ENCODE data around the gene KIFC1.

KIFC1 gene

GRCh38 chr6:33433544-33434191, 42.0 kb downstream of the KIFC1 start:
- DNase-seq (ENCODE audit: low read depth), result no peak
- TF ChIP-seq CTCF (IDR thresholded peaks at IDR 0.05; ENCODE audit: insufficient read depth, low read depth, low read length, missing control alignments), result no peak

GRCh38 chr6:33434961-33435360, 43.3 kb downstream of the KIFC1 start:
- no peak for TF ChIP-seq CTCF (IDR thresholded peaks at IDR 0.05; ENCODE audit: insufficient read depth, low read depth, low read length, missing control alignments)
- no peak for DNase-seq (ENCODE audit: low read depth)
- no peak overlapping the region for H3K4me3 ChIP-seq (ENCODE audit: low read depth, low read length)

More at GRCh38 chr6:33433544-33434191, 42.0 kb downstream of the KIFC1 start:
- no peak overlapping the region for H3K4me3 ChIP-seq (ENCODE audit: low read depth, low read length)

DNA sequence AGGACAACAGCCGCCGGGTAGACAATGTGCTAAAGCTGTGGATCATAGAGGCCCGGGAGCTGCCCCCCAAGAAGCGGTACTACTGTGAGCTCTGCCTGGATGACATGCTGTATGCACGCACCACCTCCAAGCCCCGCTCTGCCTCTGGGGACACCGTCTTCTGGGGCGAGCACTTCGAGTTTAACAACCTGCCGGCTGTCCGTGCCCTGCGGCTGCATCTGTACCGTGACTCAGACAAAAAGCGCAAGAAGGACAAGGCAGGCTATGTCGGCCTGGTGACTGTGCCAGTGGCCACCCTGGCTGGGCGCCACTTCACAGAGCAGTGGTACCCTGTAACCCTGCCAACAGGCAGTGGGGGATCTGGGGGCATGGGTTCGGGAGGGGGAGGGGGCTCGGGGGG, 46.0 kb downstream of the KIFC1 start:
- TF ChIP-seq CTCF (IDR thresholded peaks at IDR 0.05; ENCODE audit: insufficient read depth, low read depth, low read length, missing control alignments), result no peak
- DNase-seq (ENCODE audit: low read depth), result no peak
- H3K4me3 ChIP-seq (ENCODE audit: low read depth, low read length), result no peak overlapping the region

- TF ChIP-seq CTCF (IDR thresholded peaks at IDR 0.05; ENCODE audit: insufficient read depth, low read depth, low read length, missing control alignments), result no peak
- no peak overlapping the region for H3K4me3 ChIP-seq (ENCODE audit: low read depth, low read length)
- no peak for DNase-seq (ENCODE audit: low read depth)
Measured at GRCh38 chr6:33438978-33439594, 47.5 kb downstream of the KIFC1 start.

DNA sequence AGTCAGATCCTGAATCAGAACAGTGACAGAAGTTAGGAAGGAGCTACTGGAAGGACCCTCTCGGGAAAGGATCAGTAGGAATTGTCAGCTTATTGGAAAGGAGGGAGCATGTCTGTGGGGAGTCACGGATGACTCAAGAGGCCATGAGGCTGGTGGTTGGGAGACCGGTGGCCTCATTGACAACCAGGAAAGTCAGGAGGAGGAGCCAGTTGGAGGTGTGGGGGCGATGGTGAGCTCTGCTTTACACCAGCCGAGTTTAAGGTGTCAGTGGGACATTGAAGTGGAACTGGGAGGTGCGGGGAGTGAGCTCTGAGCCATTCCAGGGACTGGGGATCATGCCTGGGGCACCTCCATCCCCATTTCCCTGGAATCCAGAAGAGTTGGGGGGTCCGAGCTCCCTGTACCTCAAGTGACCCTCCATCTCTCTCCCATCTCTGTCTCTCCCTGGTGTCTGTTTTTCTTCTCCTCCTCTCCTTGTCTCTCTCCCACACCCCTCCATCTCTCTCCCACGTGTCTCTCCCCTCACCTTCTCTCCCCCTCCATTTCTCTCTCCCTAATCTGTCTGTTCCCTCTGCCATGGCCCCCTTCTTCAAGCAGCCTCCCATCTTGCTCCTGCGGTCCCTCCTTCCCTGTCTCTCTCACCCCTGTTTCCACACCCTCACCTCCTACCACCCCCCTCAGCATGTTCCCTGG, 48.5 kb downstream of the KIFC1 start:
- no peak for DNase-seq (ENCODE audit: low read depth)
- no peak overlapping the region for H3K4me3 ChIP-seq (ENCODE audit: low read depth, low read length)
- no peak for TF ChIP-seq CTCF (IDR thresholded peaks at IDR 0.05; ENCODE audit: insufficient read depth, low read depth, low read length, missing control alignments)

- no peak for DNase-seq (ENCODE audit: low read depth)
Measured at GRCh38 chr6:33440649-33441309, 49.2 kb downstream of the KIFC1 start.

More at GRCh38 chr6:33440649-33441309, 49.2 kb downstream of the KIFC1 start:
- TF ChIP-seq CTCF (IDR thresholded peaks at IDR 0.05; ENCODE audit: insufficient read depth, low read depth, low read length, missing control alignments), result no peak
- H3K4me3 ChIP-seq (ENCODE audit: low read depth, low read length), result no peak overlapping the region
